Measurements from ENCODE around the gene KRTAP12-4.
"Not testable (repeated sequence)": the region's sequence is repeated elsewhere in the genome, so short reads cannot be mapped to it uniquely, and the experiment has no call there.

KRTAP12-4 gene

DNA sequence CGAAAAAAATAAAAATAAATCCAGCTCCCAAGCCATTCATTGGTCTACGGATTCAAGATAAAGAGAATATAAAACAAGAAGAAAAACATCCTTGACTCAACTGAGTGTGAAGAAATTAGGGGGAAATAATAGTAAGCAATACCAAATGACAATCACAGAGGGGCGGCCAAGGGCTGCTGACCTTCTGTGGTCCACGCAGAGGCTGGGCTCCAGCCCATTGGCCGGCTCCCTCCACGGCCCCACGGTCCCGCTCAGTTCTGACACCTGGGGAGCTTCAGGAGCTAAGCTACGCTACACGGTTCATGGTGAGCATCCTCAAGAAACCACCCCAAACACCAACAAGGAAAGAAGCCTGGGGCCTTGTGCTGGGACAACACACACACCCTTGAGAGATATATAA is 42.1 kb upstream of the KRTAP12-4 start:
- peaks cover 15% of the 10 kb centered on the region for H3K27me3 ChIP-seq (ENCODE audit: control insufficient read depth, insufficient read depth, low read length)
- H3K4me1 ChIP-seq (ENCODE audit: control insufficient read depth, insufficient read depth, low read length) = no peaks in the 10 kb centered on the region
- H3K4me3 ChIP-seq (ENCODE audit: low read length) = no peak overlapping the region
- H3K36me3 ChIP-seq (ENCODE audit: control insufficient read depth, insufficient read depth, low read length) = no peaks in the 10 kb centered on the region
- H3K9ac ChIP-seq (ENCODE audit: low read length) = no peak overlapping the region
- H3K27ac ChIP-seq (ENCODE audit: low read depth, low read length) = no peak overlapping the region

DNA sequence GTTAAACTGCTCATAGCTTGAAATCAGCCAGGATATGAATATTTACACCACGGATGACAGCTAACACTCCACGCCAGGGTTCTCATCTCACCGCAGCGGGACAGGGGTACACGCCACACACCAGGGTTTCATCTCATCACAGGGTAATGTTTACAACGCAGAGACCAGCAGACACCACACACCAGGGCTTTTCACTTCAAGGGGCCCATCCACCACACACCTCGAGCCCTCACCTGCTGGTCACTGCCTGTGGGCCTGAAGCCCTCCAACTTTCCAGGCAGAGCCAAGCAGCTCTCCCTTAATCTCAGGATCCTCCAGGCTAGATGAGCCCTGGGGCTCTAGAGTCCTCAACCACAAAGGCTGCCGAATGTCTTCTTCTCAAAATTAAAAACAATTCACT is 41.2 kb upstream of the KRTAP12-4 start:
- Histone ChIP-seq H3K36me3 (ENCODE audit: control insufficient read depth, insufficient read depth, low read length) (no peaks in the 10 kb centered on the region), H3K4me3 (ENCODE audit: low read length) (no peak overlapping the region), H3K4me1 (ENCODE audit: control insufficient read depth, insufficient read depth, low read length) (no peaks in the 10 kb centered on the region), H3K27me3 (ENCODE audit: control insufficient read depth, insufficient read depth, low read length) (peaks cover 15% of the 10 kb centered on the region), H3K27ac (ENCODE audit: low read depth, low read length) (no peak overlapping the region), H3K9ac (ENCODE audit: low read length) (no peak overlapping the region)

DNA sequence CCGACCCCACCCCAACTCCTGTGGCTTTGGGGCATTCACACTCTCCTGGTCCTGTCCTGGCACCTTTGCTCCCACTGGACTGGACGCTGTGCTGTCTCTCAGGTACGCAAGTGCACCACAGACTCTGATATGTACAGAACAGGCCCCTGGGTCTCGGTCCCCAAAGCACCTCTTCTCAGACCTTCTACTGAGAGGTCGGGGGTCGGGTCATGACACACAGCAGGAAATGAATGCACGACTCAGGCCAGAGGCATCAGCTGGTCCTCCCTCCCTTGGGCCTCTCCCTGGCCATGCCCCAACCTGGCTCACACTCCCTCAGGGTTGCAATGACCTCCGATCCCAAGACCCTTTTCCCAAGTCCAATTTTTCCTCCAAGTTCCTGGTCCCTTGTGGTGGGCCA is 40.7 kb upstream of the KRTAP12-4 start:
- Histone ChIP-seq H3K4me1 (ENCODE audit: control insufficient read depth, insufficient read depth, low read length) (no peaks in the 10 kb centered on the region), H3K4me3 (ENCODE audit: low read length) (no peak overlapping the region), H3K9ac (ENCODE audit: low read length) (no peak overlapping the region), H3K27me3 (ENCODE audit: control insufficient read depth, insufficient read depth, low read length) (peaks cover 15% of the 10 kb centered on the region), H3K36me3 (ENCODE audit: control insufficient read depth, insufficient read depth, low read length) (no peaks in the 10 kb centered on the region), H3K27ac (ENCODE audit: low read depth, low read length) (no peak overlapping the region)

DNA sequence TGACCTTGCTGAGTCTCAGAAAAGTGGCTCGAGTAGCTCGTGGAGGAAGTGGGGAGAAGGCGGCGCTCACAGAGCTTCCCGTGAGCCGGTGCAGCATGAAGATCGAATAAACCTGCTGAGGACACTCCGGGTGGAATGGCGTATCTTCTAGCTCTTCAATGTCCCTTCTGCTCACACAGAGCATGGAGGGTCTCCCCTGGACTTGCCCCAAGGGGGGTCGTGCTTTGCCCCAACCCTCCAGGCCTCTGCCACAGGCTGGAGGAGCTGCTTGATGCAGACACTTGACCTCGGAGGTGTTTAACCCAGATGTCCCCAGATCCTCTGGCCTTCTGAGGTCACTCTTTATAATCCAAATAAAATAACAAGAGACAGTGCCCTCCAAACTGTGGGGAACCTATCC is 40.3 kb upstream of the KRTAP12-4 start:
- no peak overlapping the region for H3K27ac ChIP-seq (ENCODE audit: low read depth, low read length)
- H3K4me1 ChIP-seq (ENCODE audit: control insufficient read depth, insufficient read depth, low read length) = no peaks in the 10 kb centered on the region
- H3K4me3 ChIP-seq (ENCODE audit: low read length) = no peak overlapping the region
- H3K36me3 ChIP-seq (ENCODE audit: control insufficient read depth, insufficient read depth, low read length) = no peaks in the 10 kb centered on the region
- no peak overlapping the region for H3K9ac ChIP-seq (ENCODE audit: low read length)
- peaks cover 15% of the 10 kb centered on the region for H3K27me3 ChIP-seq (ENCODE audit: control insufficient read depth, insufficient read depth, low read length)

DNA sequence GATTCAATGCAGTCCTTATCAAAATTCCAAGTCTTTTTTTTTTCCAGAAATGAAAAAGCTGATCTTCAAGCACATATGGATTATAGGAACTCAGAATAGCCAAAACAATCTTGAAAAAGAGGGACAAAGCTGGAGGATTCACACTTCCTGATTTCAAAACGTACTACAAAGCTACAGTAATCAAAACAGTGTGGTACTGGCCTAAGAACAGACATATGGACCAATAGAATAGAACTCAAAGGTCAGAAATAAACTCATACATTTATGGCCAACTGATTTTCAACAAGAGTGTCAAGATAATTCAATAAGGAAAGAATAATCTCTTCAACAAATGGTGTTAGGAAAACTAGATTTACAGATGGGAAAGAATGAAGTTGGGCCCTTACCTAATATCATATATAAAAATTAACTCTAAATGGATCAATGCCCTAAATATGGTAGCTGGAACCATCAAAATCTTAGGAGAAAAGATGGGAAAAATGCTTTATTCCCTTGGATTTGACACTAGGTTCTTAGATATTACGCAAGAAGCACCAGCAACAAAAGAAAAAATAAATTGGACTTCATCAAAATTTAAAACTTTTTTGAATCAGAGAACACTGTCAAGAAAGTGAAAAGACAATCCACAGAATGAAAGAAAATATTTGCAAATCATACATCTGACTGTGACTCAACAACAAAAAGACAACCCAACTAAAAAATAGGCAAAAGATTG is 38.5 kb upstream of the KRTAP12-4 start:
- no peak overlapping the region for H3K4me3 ChIP-seq (ENCODE audit: low read length)
- no peak overlapping the region for H3K9ac ChIP-seq (ENCODE audit: low read length)
- H3K4me1 ChIP-seq (ENCODE audit: control insufficient read depth, insufficient read depth, low read length) = no peaks in the 10 kb centered on the region
- H3K27ac ChIP-seq (ENCODE audit: low read depth, low read length) = no peak overlapping the region
- H3K27me3 ChIP-seq (ENCODE audit: control insufficient read depth, insufficient read depth, low read length) = peaks cover 7% of the 10 kb centered on the region
- H3K36me3 ChIP-seq (ENCODE audit: control insufficient read depth, insufficient read depth, low read length) = no peaks in the 10 kb centered on the region

DNA sequence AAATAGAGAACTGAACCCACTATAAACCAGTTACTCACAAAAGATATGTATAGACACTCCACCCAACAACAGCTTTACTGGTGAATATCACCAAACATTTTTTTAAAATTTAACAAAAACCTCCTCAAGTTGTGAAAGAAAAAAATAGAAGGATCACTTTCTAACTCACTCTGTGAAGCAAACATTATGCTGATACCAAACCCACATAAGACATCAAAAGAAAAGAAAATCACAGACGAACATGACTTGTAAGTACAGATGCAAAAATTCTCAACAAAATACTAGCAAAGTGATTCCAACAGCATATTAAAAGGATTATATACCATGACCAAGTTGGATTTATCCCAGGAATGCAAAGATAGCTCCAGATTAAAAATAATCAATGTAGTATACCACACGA is 37.2 kb upstream of the KRTAP12-4 start:
- Histone ChIP-seq H3K4me3 (ENCODE audit: low read length) (no peak overlapping the region), H3K27me3 (ENCODE audit: control insufficient read depth, insufficient read depth, low read length) (peaks cover 2% of the 10 kb centered on the region), H3K9ac (ENCODE audit: low read length) (no peak overlapping the region), H3K36me3 (ENCODE audit: control insufficient read depth, insufficient read depth, low read length) (no peaks in the 10 kb centered on the region), H3K27ac (ENCODE audit: low read depth, low read length) (no peak overlapping the region), H3K4me1 (ENCODE audit: control insufficient read depth, insufficient read depth, low read length) (no peaks in the 10 kb centered on the region)

DNA sequence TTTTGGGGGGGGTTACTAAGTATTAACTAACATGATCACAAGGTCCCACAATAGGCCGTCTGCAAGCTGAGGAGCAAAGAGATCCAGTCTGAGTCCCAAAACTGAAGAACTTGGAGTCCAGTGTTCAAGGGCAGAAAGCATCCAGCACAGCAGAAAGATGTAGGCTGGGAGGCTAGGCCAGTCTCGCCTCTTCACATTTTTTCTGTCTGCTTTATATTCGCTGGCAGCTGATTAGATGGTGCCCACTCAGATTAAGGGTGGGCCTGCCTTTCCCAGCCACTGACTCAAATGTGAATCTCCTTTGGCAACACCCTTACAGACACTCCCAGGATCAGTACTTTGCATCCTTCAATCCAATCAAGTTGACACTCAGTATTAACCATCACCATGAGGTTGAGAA is 35.3 kb upstream of the KRTAP12-4 start:
- not testable (repeated sequence) for H3K4me3 ChIP-seq (ENCODE audit: low read length); H3K27ac ChIP-seq (ENCODE audit: low read depth, low read length); H3K36me3 ChIP-seq (ENCODE audit: control insufficient read depth, insufficient read depth, low read length); H3K9ac ChIP-seq (ENCODE audit: low read length); H3K4me1 ChIP-seq (ENCODE audit: control insufficient read depth, insufficient read depth, low read length); H3K27me3 ChIP-seq (ENCODE audit: control insufficient read depth, insufficient read depth, low read length)

DNA sequence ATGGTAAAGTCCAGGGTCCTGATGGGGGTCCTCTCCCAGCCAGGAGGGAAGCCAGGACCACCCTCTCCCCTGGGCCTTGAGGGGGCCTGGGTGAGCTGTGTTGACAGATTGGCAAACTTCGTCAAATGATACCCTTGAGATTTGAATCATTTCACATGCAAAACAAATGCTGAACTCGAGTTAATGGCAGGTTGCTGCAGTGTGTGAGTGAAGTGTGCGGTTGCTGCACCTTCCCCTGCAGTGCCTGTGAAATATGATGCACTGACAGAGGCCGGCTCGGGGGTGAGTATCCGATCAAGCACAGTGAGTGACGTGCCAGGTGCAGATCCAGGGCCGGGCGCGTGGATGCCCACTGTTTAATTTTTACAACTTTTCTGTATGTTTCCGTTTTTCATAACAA is 33.2 kb upstream of the KRTAP12-4 start:
- Histone ChIP-seq H3K27ac (ENCODE audit: low read depth, low read length) (no peak overlapping the region), H3K36me3 (ENCODE audit: control insufficient read depth, insufficient read depth, low read length) (no peaks in the 10 kb centered on the region), H3K4me3 (ENCODE audit: low read length) (no peak overlapping the region), H3K4me1 (ENCODE audit: control insufficient read depth, insufficient read depth, low read length) (no peaks in the 10 kb centered on the region), H3K27me3 (ENCODE audit: control insufficient read depth, insufficient read depth, low read length) (no peaks in the 10 kb centered on the region), H3K9ac (ENCODE audit: low read length) (no peak overlapping the region)

DNA sequence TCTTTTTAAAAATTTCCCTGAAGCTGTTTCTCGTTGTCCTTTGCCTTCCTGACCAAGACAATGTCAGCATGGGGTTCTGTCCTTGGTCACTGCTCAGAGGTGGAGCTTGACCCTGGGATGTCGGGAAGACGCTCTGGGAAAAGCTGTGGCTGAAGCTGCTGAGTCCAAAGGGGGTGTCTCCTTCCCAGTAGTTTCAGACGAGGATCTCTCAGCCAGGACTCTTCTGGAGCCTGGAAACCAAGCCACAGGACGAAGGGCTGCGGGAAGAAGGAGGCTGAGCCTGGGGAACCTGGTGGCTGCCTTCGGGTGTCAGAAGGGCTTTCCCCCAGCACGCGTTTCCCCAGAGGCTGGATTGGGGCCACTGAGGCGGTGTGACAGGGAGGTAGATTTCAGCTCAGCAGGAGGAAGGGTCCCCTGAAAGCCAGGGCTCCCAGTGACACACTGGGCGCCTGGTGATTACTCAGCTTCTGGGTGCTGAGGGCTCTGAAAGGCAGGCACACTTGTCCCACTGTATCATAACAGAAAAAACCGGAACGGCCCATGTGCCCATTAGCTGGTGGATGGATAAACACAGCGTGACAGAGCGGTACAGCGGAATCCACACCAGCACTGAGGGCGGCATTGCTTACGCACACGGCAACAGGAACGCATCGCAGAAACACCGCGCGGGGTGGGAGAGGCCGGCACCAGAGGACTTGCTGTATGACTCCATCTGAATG is 32.5 kb upstream of the KRTAP12-4 start:
- Histone ChIP-seq H3K4me3 (ENCODE audit: low read length) (no peak overlapping the region), H3K36me3 (ENCODE audit: control insufficient read depth, insufficient read depth, low read length) (no peaks in the 10 kb centered on the region), H3K4me1 (ENCODE audit: control insufficient read depth, insufficient read depth, low read length) (no peaks in the 10 kb centered on the region), H3K27ac (ENCODE audit: low read depth, low read length) (no peak overlapping the region), H3K9ac (ENCODE audit: low read length) (no peak overlapping the region), H3K27me3 (ENCODE audit: control insufficient read depth, insufficient read depth, low read length) (no peaks in the 10 kb centered on the region)

DNA sequence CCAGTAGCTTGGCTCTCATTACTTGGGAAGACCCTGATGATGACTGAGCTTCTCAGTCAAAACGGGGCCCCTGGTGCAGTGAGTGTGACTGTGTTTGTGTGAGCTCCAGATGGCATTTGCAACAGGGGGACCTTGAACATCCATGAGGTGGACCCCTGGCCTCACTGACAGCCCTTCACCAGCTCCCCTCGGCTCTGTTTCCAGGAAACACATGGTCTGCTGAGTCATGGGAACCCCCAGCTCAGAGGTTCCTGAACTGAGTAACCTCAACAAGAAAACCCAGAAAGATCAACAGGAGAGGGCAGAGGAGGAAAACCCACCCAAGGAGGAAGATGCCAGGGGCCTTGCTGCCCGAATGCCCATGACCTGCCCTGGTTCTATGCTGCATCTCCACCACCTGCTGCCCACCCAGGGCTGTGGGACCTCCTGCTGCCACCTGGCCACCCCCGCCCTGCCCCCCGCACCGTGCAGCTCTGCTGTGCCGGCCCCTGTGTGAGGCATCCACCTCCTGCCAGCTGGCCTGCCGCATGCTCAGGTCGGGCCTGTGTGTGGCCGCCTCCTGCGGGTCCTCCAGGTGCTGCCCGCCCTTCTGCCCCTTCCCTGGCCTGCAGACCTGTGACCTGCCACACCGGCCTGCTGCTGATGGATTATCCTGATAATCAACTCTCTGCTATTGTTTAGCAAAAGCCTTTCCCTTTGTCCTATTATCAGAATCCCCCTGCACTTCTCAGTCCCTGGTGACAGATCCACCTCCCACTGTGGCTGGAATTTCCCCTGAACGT is 31.7 kb upstream of the KRTAP12-4 start:
- no peak overlapping the region for H3K9ac ChIP-seq (ENCODE audit: low read length)
- no peaks in the 10 kb centered on the region for H3K4me1 ChIP-seq (ENCODE audit: control insufficient read depth, insufficient read depth, low read length)
- no peak overlapping the region for H3K4me3 ChIP-seq (ENCODE audit: low read length)
- H3K36me3 ChIP-seq (ENCODE audit: control insufficient read depth, insufficient read depth, low read length) = no peaks in the 10 kb centered on the region
- no peak overlapping the region for H3K27ac ChIP-seq (ENCODE audit: low read depth, low read length)
- no peaks in the 10 kb centered on the region for H3K27me3 ChIP-seq (ENCODE audit: control insufficient read depth, insufficient read depth, low read length)

DNA sequence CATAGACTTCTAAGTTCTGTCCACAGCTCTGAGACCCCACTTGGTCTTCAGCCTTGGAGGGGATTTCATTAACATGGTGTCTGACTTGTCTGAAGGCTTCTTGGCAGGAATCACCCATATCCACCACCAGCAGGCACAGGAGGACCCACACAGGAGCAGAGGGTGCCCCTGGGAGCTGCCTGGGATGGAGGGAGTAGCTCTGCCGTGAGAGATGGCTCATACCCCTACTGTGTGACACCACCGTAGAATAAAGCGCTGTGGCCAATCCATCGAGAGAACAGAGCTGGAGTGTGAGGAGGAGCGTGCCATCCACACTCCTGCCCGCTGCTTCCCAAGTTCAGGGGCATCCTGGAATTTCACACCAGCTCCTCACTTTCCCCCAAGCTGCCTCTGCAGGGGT is 30.6 kb upstream of the KRTAP12-4 start:
- not testable (repeated sequence) for H3K4me3 ChIP-seq (ENCODE audit: low read length); H3K4me1 ChIP-seq (ENCODE audit: control insufficient read depth, insufficient read depth, low read length); H3K27ac ChIP-seq (ENCODE audit: low read depth, low read length); H3K27me3 ChIP-seq (ENCODE audit: control insufficient read depth, insufficient read depth, low read length); H3K36me3 ChIP-seq (ENCODE audit: control insufficient read depth, insufficient read depth, low read length); H3K9ac ChIP-seq (ENCODE audit: low read length)

DNA sequence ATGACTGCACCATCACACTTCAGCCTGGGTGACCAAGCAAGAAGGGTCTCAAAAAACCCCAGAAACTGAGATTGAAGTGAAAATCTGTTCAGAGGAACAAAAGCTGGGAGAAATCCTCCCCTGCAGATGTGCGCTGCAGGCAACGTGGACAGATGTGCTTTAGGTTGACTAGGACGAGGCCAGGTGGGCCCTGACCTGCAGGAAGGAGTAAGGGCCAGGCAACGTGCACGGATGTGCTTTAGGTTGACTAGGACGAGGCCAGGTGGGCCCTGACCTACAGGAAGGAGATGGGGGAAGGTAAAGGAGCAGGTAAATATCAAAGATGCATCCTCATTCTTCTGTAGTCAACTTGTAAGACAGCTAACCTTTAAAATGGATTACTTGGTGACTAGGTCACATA is 30.0 kb upstream of the KRTAP12-4 start:
- no peak overlapping the region for H3K9ac ChIP-seq (ENCODE audit: low read length)
- no peak overlapping the region for H3K4me3 ChIP-seq (ENCODE audit: low read length)
- no peak overlapping the region for H3K27ac ChIP-seq (ENCODE audit: low read depth, low read length)
- H3K27me3 ChIP-seq (ENCODE audit: control insufficient read depth, insufficient read depth, low read length) = no peaks in the 10 kb centered on the region
- H3K36me3 ChIP-seq (ENCODE audit: control insufficient read depth, insufficient read depth, low read length) = no peaks in the 10 kb centered on the region
- H3K4me1 ChIP-seq (ENCODE audit: control insufficient read depth, insufficient read depth, low read length) = no peaks in the 10 kb centered on the region

Measured in rectal smooth muscle tissue (tissue), 1 donor.